Lower leg skin (tissue), 4 donors: ENCODE measurements around the gene COL9A3. TPM values are rescaled to one million over a fixed set of nuclear protein-coding genes. Genes with fewer than 3 reads are reported as not detected.

Experiments used
- DNase-seq, 2 donors: peaks; one replicate each; pipeline ENCODE4 v3.0.0-alpha.2; 2019; ENCODE audit warnings: low spot score in 2 of 2
- H3K4me3 ChIP-seq: fragments of 200-600 bp; sonication (generic); 2 replicates; pipeline ENCODE4 v1.5.1; 2017; ENCODE audit warnings: mild to moderate bottlenecking, low read depth; ENCODE audit not compliant: poor library complexity, severe bottlenecking
- CTCF ChIP-seq, 3 donors: fragments of 450-650 bp; IDR thresholded peaks; one replicate each; pipeline ENCODE4 v1.5.1; 2016; ENCODE audit warnings: antibody characterized with exemption in 3 of 3, mild to moderate bottlenecking in 3 of 3, moderate library complexity in 2 of 3
- POLR2A ChIP-seq, 2 donors: fragments of 450-650 bp; IDR thresholded peaks; one replicate each; pipeline ENCODE4 v1.6.1; 2016 to 2017; ENCODE audit warnings: antibody characterized with exemption in 2 of 2, mild to moderate bottlenecking in 1 of 2, moderate library complexity in 1 of 2
- WGBS, 2 donors: methylation state at CpG; one replicate each; pipeline ENCODE4 v1.1.5; 2018; 5-methylcytosine and 5-hydroxymethylcytosine counted together
- intact Hi-C: fragments of 100-400 bp; cut with DNase I; formaldehyde crosslinking; loops from one replicate; pipeline ENCODE4 v1.15.0; 2023; ENCODE audit warnings: low total_unique reads
- total RNA-seq, 4 donors: library from RNA; depleted of rRNA; stranded (reverse); fragments of >200 nt; gene quantifications; one replicate each; pipeline ENCODE4 v1.1.0, GENCODE V29; 2016

COL9A3 gene
- total RNA-seq, 4 donors from 2014 or later: 5.6 to 14.1 (median 10.8) TPM

- WGBS, 2 donors: 60 to 61% methylated on average over 27 of the region's 27 CpGs
- TF ChIP-seq CTCF (IDR thresholded peaks at IDR 0.05) (no peak), POLR2A (IDR thresholded peaks at IDR 0.05) (no peak)
- intact Hi-C loops: no loop called here
- peak; percentile 68 to 93 for DNase-seq
- no peak overlapping the region for H3K4me3 ChIP-seq
Observed at GRCh38 chr20:62838128-62838891, 21.5 kb downstream of the COL9A3 start.

- intact Hi-C loops: no loop called here
Observed at GRCh38 chr20:62839261-62839660, 22.4 kb downstream of the COL9A3 start.

GRCh38 chr20:62839816-62840215, 23.0 kb downstream of the COL9A3 start:
- 90 to 94% methylated on average over 11 of the region's 11 CpGs for WGBS, 2 donors
- DNase-seq: no peak
- H3K4me3 ChIP-seq: no peak overlapping the region
- intact Hi-C loops: no loop called here
- TF ChIP-seq POLR2A (IDR thresholded peaks at IDR 0.05) (no peak), CTCF (IDR thresholded peaks at IDR 0.05) (no peak)

More at GRCh38 chr20:62839261-62839660, 22.4 kb downstream of the COL9A3 start:
- no peak for DNase-seq
- H3K4me3 ChIP-seq: no peak overlapping the region
- TF ChIP-seq POLR2A (IDR thresholded peaks at IDR 0.05): no peak
- TF ChIP-seq CTCF (IDR thresholded peaks at IDR 0.05): no peak
- WGBS, 2 donors: 86 to 93% methylated on average over 8 of the region's 8 CpGs

- 78 to 81% methylated on average over 45 of the region's 45 CpGs for WGBS, 2 donors
- no peak for DNase-seq
- intact Hi-C loops: no loop called here
Observed at GRCh38 chr20:62840244-62841197, 23.7 kb downstream of the COL9A3 start.

GRCh38 chr20:62841705-62842212, 24.9 kb downstream of the COL9A3 start:
- H3K4me3 ChIP-seq: no peak overlapping the region
- TF ChIP-seq CTCF (IDR thresholded peaks at IDR 0.05): no peak
- TF ChIP-seq POLR2A (IDR thresholded peaks at IDR 0.05): no peak
- intact Hi-C loops: no loop called here
- WGBS, 2 donors: 85 to 88% methylated on average over 16 of the region's 16 CpGs
- DNase-seq: no peak

More at GRCh38 chr20:62840244-62841197, 23.7 kb downstream of the COL9A3 start:
- TF ChIP-seq POLR2A (IDR thresholded peaks at IDR 0.05) (no peak), CTCF (IDR thresholded peaks at IDR 0.05) (no peak)
- no peak overlapping the region for H3K4me3 ChIP-seq
